Raji (cell line): ENCODE data around the gene RNF181.

Experiments used
- POLR2A ChIP-seq: IDR thresholded peaks from 2 replicates; pipeline ENCODE4 v1.6.1; 2011; ENCODE audit warnings: low read depth, low read length, control low read depth; ENCODE audit not compliant: insufficient read depth

Gene RNF181

DNA sequence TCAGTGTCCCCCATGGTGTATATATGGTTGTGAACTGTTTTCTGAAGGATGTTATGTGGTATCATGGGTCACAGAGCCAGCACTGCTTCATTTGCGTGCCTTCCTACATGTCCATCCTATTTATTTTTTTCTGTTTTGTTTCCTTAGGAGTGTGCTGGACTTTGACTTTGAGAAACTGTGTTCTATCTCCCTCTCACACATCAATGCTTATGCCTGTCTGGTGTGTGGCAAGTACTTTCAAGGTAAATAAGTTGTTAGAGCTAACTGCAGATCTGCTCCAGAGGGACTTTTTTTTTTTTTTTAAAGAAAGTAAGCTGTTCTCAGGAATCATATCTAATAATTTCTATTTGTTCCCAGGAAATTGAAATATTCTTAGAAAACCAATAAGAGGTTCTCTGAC lies 25.8 kb downstream of the RNF181 start:
- no peak for TF ChIP-seq POLR2A

- TF ChIP-seq POLR2A, result no peak
These were observed 28.4 kb downstream of the RNF181 start for GRCh38 chr2:85623991-85624390.

DNA sequence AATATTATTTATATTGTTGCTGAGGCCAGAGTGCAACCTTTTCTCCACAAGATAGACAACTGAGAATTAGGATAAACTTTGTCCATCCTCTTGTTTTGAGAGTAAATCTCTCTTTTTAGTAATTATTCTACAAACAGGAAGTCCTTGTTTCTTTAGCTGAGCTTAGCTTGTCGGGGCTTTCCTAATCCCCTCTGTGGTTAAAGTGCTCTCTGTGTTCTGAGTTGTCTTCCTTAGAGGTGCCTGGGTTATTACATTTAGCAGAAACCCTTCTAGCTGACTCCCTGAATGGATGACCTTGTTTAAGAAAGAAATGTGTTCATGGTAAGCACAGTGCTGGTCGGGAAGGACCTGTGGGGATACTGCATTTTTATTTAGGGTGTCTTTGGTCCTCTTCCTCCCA lies 33.1 kb downstream of the RNF181 start:
- no peak for TF ChIP-seq POLR2A

DNA sequence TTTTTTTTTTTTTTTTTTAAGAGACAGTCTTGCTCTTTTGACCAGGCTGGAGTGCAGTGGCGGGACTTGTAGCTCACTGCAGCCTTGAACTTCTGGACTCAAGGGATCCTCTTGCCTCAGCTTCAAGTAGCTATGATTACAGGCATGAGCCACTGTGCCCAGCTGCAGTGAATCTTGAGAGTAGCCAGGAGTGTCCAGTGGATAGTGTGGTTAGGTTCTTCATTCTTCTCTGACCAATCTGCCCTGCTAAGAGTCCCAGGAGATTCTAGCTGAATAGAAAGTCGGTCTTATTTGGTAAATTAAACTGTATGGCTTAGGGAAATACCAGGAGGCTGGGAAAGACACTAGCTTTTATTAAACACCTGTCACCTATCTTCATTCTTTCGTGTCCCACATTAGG lies 35.8 kb downstream of the RNF181 start:
- TF ChIP-seq POLR2A, result no peak

- no peak for TF ChIP-seq POLR2A
These were observed 39.5 kb downstream of the RNF181 start for GRCh38 chr2:85635011-85635410.

DNA sequence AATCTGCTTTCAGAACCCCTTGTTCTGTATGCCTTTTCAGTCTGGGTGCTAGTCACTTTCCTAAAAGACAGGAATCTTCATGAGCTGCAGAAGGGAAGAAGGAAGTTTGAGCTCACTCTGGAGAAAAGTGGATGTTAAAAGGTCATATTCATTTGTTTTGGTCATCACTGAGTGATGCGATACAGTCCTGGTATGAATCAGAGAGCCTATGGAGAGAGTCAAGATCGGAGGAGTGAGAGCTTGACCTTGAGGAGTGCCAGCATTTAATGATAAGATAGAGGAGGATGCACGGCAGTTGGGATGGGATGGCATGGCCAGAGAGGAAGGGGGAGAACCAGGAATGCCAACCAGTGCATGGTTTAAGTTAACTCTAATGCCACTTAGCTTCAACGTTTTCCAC lies 40.1 kb downstream of the RNF181 start:
- no peak for TF ChIP-seq POLR2A

GRCh38 chr2:85642725-85643124 lies 47.2 kb downstream of the RNF181 start:
- no peak for TF ChIP-seq POLR2A

GRCh38 chr2:85644909-85645308 lies 49.4 kb downstream of the RNF181 start:
- TF ChIP-seq POLR2A, result no peak

- TF ChIP-seq POLR2A, result no peak
These were observed 50.6 kb downstream of the RNF181 start for GRCh38 chr2:85646166-85646565.
